Transverse colon (tissue), 4 donors: Measurements from ENCODE around the gene RNU1-3.
"Not testable (repeated sequence)": the region's sequence is repeated elsewhere in the genome, so short reads cannot be mapped to it uniquely, and the experiment has no call there.

Source experiments
- CTCF ChIP-seq, 5 experiments: fragments of 200-600 bp in 3 of 5; fragments of 450-650 bp in 2 of 5; sonication (generic) in 3 of 5; IDR thresholded peaks; 1 replicate in 2 of 5; 2 replicates in 3 of 5; pipeline ENCODE4 v1.5.1; 2016 to 2017; ENCODE audit warnings: antibody characterized with exemption in 5 of 5, inconsistent platforms in 3 of 5, mild to moderate bottlenecking in 2 of 5, moderate library complexity in 1 of 5
- POLR2A ChIP-seq: fragments of 450-650 bp; IDR thresholded peaks from one replicate; pipeline ENCODE4 v1.6.1; 2016; ENCODE audit warnings: antibody characterized with exemption, mild to moderate bottlenecking, moderate library complexity
- POLR2AphosphoS5 ChIP-seq, 3 donors: sonication (generic); formaldehyde crosslinking; IDR thresholded peaks; one replicate each; pipeline ENCODE4 v1.6.1; 2016; ENCODE audit warnings: antibody characterized with exemption in 3 of 3

- TF ChIP-seq CTCF (IDR thresholded peaks at IDR 0.05); POLR2A; POLR2AphosphoS5 (IDR thresholded peaks at IDR 0.05): not testable (repeated sequence)
These were observed 40.3 kb downstream of the RNU1-3 start for GRCh38 chr1:16626409-16626983.
